Muscle of leg (tissue), 11 donors: ENCODE measurements around the gene SLC35B1. TPM values are rescaled to one million over a fixed set of nuclear protein-coding genes. Genes with fewer than 3 reads are reported as not detected.
"Not testable (repeated sequence)": the region's sequence is repeated elsewhere in the genome, so short reads cannot be mapped to it uniquely, and the experiment has no call there.

ENCODE experiments used
- DNase-seq: peaks from one replicate; pipeline ENCODE4 v3.0.0; 2013
- H3K27ac ChIP-seq: one replicate; pipeline ENCODE4 v1.5.1; 2013; ENCODE audit warnings: mild to moderate bottlenecking, low read length, control low read depth
- H3K27me3 ChIP-seq: one replicate; pipeline ENCODE4 v1.6.1; 2013; ENCODE audit warnings: low read length; ENCODE audit not compliant: control insufficient read depth, insufficient read depth
- H3K36me3 ChIP-seq: one replicate; pipeline ENCODE4 v1.6.1; 2013; ENCODE audit warnings: low read length; ENCODE audit not compliant: control insufficient read depth, insufficient read depth
- H3K4me1 ChIP-seq: one replicate; pipeline ENCODE4 v1.6.1; 2013; ENCODE audit warnings: low read length; ENCODE audit not compliant: control insufficient read depth, insufficient read depth
- H3K4me3 ChIP-seq: one replicate; pipeline ENCODE4 v1.5.1; 2013; ENCODE audit warnings: low read length, control low read depth
- H3K9me3 ChIP-seq: replicated peaks from 2 replicates; pipeline ENCODE4 v1.6.1; 2013; ENCODE audit warnings: low read depth, low read length; ENCODE audit not compliant: control insufficient read depth
- WGBS: methylation state at CpG from one replicate; pipeline ENCODE4 v1.1.5; 2013; ENCODE audit warnings: missing lambda C conversion rate; ENCODE audit not compliant: insufficient coverage; 5-methylcytosine and 5-hydroxymethylcytosine counted together
- polyA plus RNA-seq, 8 donors: library from polyadenylated mRNA; unstranded; fragments of 120-200 nt; gene quantifications; one replicate each; pipeline versions ENCODE4 v1.2.1 to v1.2.3, GENCODE V29; 2013; ENCODE audit warnings: inconsistent platforms in 1 of 8, low replicate concordance in 1 of 8; ENCODE audit not compliant: insufficient read length in 8 of 8, insufficient read depth in 1 of 8
- total RNA-seq: library from RNA; stranded (reverse); fragments of 120-200 nt; gene quantifications from one replicate; pipeline ENCODE4 v1.2.4, GENCODE V29; 2013

The SLC35B1 gene
- total and polyA plus RNA-seq, 9 donors: 38.8 to 60.5 (median 51.9) TPM

GRCh38 chr17:49674507-49674906 lies 33.3 kb downstream of the SLC35B1 start:
- Histone ChIP-seq H3K27me3 (no peaks in the 10 kb centered on the region), H3K27ac (no peak overlapping the region), H3K4me3 (no peak overlapping the region), H3K4me1 (peaks cover 11% of the 10 kb centered on the region), H3K9me3 (no peaks in the 10 kb centered on the region), H3K36me3 (peaks cover 6% of the 10 kb centered on the region)
- DNase-seq: no peak

GRCh38 chr17:49673679-49674078 lies 34.1 kb downstream of the SLC35B1 start:
- DNase-seq, H3K27me3 ChIP-seq, H3K4me3 ChIP-seq, H3K27ac ChIP-seq, H3K9me3 ChIP-seq, H3K36me3 ChIP-seq: not testable (repeated sequence)
- H3K4me1 ChIP-seq: peaks cover 11% of the 10 kb centered on the region
- WGBS: no CpG with 5 or more reads among the region's 6 CpGs

DNA sequence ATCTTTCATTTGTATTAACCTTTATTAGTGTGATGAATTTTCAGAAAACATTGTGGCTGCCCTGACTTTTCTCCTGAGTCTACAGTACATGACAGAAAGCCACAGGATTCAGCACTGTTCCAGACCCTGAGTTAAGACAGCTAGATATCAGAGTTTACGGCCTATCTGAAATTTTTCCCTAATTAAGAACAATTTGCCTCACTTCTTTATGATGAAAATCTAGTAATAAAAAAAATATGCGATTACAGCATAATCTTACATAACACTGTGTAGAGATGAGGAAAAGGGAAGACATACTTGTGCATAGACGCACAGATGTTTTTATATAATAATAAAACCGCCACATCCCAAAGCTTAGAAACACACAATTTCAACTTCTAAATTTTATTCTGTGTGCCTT lies 37.1 kb downstream of the SLC35B1 start:
- H3K27ac ChIP-seq: no peak overlapping the region
- no peaks in the 10 kb centered on the region for H3K27me3 ChIP-seq

GRCh38 chr17:49670002-49670401 lies 37.8 kb downstream of the SLC35B1 start:
- Histone ChIP-seq H3K27ac (no peak overlapping the region), H3K9me3 (no peaks in the 10 kb centered on the region), H3K4me3 (no peak overlapping the region), H3K4me1 (no peaks in the 10 kb centered on the region), H3K27me3 (no peaks in the 10 kb centered on the region), H3K36me3 (peaks cover 9% of the 10 kb centered on the region)
- no peak for DNase-seq
- no CpG with 5 or more reads among the region's 1 CpG for WGBS

More for the DNA sequence above, 37.1 kb downstream of the SLC35B1 start:
- WGBS: no CpG with 5 or more reads among the region's 4 CpGs
- DNase-seq: no peak
- Histone ChIP-seq H3K36me3 (peaks cover 9% of the 10 kb centered on the region), H3K4me3 (no peak overlapping the region), H3K4me1 (no peaks in the 10 kb centered on the region), H3K9me3 (no peaks in the 10 kb centered on the region)

DNA sequence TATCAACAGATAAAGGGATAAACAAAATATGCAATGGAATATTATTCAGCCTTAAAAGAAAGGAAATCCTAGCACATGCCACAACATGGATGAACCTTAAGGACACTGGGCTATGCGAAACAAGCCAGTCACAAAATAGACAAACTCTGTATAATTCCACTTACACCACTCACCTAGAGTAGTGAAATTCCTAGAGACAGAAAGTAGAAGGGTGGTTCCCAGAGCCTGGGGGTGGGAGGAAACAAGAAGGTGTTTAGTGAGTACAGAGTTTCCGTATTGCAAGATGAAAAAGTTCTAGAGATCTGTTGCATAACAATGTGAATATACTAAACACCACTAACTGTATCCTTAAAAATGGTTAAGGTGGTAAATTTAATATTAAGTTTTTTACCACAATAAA lies 39.9 kb downstream of the SLC35B1 start:
- H3K4me1 ChIP-seq: no peaks in the 10 kb centered on the region
- H3K36me3 ChIP-seq: peaks cover 14% of the 10 kb centered on the region
- WGBS: no CpG with 5 or more reads among the region's 2 CpGs
- no peak for DNase-seq
- no peaks in the 10 kb centered on the region for H3K9me3 ChIP-seq
- no peak overlapping the region for H3K4me3 ChIP-seq
- no peak overlapping the region for H3K27ac ChIP-seq
- no peaks in the 10 kb centered on the region for H3K27me3 ChIP-seq

DNA sequence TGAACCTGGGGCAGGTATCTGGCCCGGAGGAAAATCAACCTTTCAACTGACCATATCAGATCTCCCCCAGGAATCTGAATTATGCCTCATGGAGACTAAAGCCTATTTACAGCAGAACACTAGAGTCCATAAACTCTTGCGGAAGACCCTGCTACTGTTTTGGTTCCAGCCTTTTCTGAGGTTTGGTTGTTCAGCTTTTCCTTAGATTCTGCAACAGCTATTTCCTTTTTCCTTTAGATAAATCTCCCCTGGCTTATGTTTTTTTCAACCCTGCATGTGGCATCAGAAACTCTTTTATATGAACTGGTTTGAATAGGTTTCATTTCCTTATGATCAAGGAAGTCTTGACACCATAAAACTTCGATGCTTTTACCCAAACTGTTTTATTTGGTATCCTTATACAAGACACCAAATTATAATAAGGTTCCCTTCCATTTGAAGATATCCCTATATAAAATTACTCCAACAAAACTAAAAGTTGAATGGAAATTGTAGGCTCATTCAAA lies 43.0 kb downstream of the SLC35B1 start:
- 100% methylated on average over 1 of the region's 3 CpGs for WGBS
- DNase-seq: no peak
- H3K9me3 ChIP-seq: no peaks in the 10 kb centered on the region
- H3K4me3 ChIP-seq: no peak overlapping the region
- H3K27me3 ChIP-seq: no peaks in the 10 kb centered on the region
- peaks cover 13% of the 10 kb centered on the region for H3K36me3 ChIP-seq
- H3K27ac ChIP-seq: no peak overlapping the region
- no peaks in the 10 kb centered on the region for H3K4me1 ChIP-seq

- DNase-seq: no peak
- Histone ChIP-seq H3K9me3 (no peaks in the 10 kb centered on the region), H3K4me1 (no peaks in the 10 kb centered on the region), H3K27ac (no peak overlapping the region), H3K4me3 (no peak overlapping the region), H3K36me3 (peaks cover 11% of the 10 kb centered on the region), H3K27me3 (no peaks in the 10 kb centered on the region)
- WGBS: 91% methylated on average over 3 of the region's 3 CpGs
These were observed 47.9 kb downstream of the SLC35B1 start for GRCh38 chr17:49659661-49660382.

DNA sequence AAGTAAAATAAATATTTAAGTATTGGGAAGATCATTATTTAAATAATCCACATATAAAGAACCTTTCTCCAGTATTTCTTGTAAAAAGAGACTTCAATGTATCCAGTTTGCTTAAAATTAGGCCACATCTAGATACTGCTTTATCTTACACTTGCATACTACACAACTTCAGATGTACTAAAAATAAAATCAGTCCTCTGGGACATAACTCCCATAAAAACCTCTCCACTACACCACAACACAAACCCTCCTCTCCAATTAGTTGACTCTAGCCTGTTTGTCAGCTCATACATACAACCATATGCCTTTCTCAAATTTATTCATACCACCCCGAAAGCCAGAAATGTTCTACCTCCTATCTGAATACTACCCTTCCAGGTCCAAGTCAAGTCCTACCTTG lies 51.5 kb downstream of the SLC35B1 start:
- WGBS: 86% methylated on average over 1 of the region's 1 CpG
- no peak for DNase-seq
- Histone ChIP-seq H3K9me3 (no peaks in the 10 kb centered on the region), H3K4me1 (no peaks in the 10 kb centered on the region), H3K27ac (no peak overlapping the region), H3K27me3 (no peaks in the 10 kb centered on the region), H3K36me3 (peaks cover 4% of the 10 kb centered on the region), H3K4me3 (no peak overlapping the region)

Other genes starting within 250 kb of the SLC35B1 start
- gene NGFR, start 212.7 kb downstream of the SLC35B1 start, total RNA-seq: 37.8 TPM
- 100 to 1,000 TPM in 1 of 8 donors, 10 to 100 TPM in 7; 34.7 to 115 (median 64.6) TPM for gene NGFR, start 212.7 kb downstream of the SLC35B1 start, polyA plus RNA-seq
- 1.5 TPM for gene NXPH3, start 132.1 kb downstream of the SLC35B1 start, total RNA-seq
- gene NXPH3, start 132.1 kb downstream of the SLC35B1 start, polyA plus RNA-seq: 1 to 10 TPM; 1.1 to 2.5 (median 1.5) TPM
- 57.3 TPM for gene SPOP, start 29.9 kb downstream of the SLC35B1 start, total RNA-seq
- gene SPOP, start 29.9 kb downstream of the SLC35B1 start, polyA plus RNA-seq: 10 to 100 TPM; 46.9 to 59.7 (median 52.2) TPM
- 9.8 TPM for gene FAM117A, start 56.2 kb upstream of the SLC35B1 start, total RNA-seq
- gene FAM117A, start 56.2 kb upstream of the SLC35B1 start, polyA plus RNA-seq: 10 to 100 TPM; 15.8 to 23.6 (median 17.7) TPM
- 30.9 TPM for gene KAT7, start 80.7 kb upstream of the SLC35B1 start, total RNA-seq
- 10 to 100 TPM; 25.0 to 31.8 (median 26.0) TPM for gene KAT7, start 80.7 kb upstream of the SLC35B1 start, polyA plus RNA-seq
- gene TAC4, start 140.1 kb upstream of the SLC35B1 start, total RNA-seq: 0.75 TPM
- gene TAC4, start 140.1 kb upstream of the SLC35B1 start, polyA plus RNA-seq: 1 to 10 TPM in 7 of 8 donors, under 1 TPM in 1; 0.95 to 1.8 (median 1.2) TPM